ENCODE measurements around the gene SUN2.
A peak's percentile ranks its signal among the peaks of the same experiment; 100 is the strongest.

Gene SUN2

DNA sequence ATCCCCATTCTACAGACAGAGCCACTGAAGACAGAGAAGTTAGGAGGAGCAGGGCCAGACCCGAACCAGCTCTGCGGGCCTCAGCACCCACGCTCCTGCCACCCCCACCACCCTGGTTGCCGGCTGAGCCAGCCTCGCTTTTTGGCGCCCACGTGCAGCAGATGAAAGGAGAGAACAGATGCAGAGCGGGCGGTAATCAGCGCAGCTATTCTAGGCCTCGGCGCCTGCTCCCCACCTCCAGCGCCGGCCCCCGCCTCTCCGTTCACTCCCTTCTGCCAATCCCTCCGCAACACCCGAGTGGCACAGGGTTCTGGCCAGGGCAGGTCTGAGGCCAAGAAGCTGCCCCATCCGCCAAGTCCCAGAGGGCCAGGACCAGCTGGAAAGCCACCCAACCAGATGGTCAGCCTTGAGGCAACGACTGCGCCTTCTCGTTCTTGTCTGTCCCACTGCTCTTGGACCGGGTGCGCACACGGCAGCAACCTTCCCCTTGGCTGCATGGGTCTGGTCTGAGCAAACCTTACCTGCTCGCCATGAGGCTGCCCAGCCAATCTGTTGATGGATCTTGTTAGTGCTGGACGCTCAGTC, 21.4 kb upstream of the SUN2 start:
- DNase-seq: no peak

DNA sequence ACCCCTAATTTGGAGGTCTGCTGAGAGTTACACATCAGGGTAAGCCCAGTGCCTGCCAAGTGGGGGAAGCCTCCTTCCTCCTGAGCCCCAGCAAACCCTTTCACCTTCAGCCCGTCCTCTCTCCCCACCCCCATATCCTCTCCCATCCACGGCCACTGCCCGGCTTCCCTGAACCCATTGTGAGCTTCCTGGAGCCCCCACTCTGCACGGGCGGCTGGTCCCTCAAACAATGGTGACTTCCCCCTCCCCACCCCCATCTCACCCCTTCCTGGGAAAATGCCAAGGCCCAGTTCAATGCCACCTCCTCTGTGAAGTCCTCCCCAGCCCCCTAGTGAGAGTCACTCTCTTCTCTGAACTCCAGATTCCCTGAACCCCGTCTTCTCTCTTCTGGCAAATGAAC, 20.3 kb upstream of the SUN2 start:
- no peak for DNase-seq

DNA sequence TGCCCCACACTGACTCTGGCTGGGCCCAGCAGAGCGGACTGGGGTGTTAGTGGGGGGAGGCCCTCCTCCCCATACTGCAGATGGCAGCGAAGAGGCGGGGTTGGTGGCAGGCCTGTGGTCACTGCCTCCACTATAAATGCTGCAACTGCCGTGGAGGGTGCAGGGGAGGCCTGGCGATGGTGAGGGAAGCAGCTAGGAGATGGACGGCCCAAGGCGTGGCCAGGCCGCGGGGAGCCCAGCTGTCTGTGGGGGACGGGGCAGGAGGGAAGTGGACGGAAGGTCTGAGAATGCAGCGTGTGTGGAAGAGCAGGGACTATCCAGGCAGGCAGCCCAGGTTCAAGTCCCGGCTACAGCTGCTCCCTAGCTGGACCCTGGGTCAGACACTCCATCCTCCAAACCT, 19.9 kb upstream of the SUN2 start:
- no peak for DNase-seq

DNA sequence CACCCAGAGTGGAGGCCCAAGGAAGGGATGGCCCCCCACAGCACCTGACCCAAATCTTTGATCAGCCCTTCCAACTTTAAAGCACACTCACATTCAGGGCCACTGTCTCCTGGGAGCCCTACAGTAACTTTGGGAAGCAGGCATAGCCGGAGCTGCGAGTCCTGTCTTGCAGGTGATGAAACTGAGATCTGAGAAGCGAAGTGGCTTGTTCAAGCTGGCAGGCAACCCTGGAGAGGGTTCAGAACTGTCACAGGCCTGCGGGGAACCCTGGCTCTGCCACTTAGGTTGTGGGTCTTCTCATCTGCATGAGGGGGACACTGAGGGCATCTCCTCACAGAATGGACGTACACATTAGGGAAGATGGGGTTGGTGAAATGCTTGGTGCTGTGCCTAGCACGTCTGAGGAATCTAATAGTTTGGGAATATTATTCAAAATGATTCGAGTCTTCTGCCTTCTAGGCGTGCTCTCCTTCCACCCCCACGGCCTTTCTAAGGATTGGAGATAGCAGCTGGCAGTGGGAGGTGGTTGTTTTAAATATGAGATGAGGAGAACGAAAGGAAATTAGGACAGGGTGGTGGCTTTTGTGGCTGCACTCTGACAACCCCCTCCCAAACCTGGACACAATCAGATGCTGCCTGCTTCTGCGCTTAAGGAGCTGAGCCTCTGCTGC, 18.8 kb upstream of the SUN2 start:
- no peak for DNase-seq

DNA sequence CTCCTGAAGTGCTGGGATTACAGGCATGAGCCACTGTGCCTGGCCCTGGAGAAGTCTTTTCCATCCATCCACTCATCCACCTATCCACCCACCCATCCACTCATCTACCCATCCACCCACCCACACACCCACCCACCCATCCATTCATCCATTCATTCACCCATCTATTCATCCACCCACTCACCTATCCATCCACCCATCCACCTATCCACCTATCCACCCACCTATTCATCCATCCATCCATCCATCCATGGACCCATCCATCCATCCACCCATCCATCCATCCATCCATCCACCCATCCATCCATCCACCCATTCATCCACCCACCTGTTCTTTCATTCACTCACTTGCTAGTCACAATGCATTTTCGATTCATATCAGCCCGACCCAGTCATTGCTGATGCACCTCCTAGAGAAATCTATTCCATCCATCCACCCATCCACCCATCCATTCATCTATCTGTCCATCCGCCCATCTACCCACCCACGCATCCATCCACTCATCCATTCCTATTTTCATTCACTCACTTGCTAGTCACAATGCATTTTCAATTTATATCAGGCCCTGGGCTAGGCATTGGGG, 17.7 kb upstream of the SUN2 start:
- DNase-seq: no peak

DNA sequence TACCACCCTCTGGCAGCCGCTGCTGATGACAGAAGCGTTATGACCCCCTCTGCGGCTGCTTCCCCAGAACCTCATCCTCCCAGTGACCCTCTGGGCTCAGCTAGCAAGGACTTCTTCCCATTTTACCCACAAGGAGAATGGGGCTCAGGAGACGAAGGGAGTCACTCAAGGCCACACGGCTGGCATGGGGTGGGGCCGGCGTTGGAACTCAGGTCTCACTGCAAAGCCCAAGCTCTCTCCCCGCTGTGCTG, 16.8 kb upstream of the SUN2 start:
- no peak for DNase-seq

DNA sequence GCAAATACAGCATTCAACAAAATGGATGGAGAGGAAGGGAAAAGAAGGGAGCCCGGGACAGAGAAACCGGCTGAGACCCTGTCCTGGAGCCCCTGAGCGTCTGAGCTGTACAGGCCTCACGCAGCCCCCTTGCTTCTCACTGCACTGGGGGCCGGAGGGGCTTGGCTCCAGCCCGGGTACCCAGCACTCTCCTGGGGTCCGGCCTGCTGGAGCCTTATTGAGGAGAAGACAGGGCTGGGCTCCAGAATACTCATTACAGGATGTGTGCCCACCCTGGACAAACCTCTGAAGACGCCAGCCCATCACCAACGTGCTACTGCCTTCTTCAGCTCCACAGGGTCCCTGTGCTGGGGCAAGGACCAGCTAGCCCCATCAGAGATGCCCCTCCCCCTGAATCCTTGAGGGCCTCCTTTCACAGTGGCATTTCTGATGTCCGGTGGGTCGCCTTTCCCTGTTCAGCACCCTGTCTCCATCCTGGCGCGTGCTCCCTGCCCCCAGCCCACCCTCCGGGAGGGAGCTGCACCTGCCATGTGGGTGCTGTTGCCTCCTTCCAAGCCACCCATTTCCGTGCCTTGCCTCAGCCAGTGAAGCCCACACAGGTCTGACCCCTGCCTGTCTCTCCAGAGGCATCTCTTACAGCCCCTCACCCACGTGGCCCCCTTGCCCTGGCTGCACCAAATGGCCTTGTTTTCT, 14.6 kb upstream of the SUN2 start:
- no peak for DNase-seq

DNA sequence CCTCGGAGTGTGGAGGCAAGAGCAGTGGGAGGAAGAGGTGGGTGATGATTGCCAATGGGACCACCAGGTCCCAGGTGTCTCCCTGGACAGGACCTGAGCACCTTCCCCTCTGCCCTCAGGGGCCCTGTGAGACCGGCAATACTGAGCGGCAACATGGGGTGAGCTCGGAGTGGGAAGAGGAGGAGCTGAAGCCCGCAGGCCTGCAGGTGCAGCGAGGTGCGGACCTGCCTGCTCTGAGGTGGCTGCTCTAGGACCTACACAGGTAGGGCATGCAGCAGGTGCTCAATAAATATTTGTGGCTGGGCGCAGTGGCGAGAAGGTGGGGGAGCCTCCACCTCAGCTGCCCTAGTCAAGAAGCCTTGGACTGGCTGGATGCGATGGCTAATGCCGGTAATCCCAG, 12.2 kb upstream of the SUN2 start:
- DNase-seq: no peak

DNA sequence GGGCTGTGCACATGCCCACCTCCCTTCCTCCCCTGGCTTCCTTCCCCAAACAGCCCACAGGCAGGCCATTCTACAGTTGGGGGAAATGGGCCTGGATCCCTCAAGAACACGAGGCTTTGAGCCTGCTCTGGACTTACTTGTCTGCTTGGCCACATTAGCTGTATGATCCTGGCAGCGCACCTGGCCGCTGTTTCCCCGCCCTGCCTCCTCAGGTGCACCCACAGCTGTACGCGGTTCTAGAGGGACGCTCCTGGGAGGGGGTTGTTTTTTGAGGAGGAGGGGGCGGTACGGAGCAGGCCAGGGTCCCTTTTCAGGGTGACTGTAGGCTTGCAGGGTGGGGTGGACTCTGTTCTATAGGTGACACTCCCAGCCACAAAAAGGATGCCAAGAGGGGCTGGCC, 11.5 kb upstream of the SUN2 start:
- no peak for DNase-seq

DNA sequence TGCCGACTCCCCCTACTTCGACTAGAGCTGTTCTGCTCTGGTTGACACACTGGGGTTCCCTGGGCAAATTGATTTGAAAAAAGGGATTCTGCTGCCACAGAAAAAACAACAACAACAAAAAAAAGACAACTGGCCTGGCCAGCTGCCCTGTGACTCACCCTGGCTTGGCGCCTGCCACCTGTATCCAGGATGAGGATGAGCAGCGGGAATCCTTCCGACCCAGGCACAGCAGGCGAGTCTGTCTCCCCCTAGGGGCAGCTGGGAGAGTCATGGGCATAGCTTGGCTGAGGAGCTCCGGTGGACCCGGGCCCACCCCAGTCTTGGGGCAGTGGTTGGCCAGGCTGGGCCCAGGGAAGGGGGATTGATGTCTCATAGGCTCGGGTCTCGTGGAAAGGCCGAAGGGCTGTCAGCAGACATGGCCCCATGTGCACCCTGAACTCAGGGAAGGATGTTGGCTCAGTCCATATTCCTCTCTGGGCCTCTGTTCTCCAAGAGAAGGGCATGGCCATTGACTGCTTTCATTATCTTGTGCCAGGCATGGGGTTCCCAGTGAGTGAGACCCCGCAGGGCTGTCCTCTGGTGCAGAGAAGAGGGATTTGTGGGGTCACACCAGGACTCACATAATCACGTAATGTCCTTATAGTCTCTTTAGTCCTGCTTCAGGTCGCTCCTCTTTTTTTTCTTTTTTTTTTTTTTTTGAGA, 10.4 kb upstream of the SUN2 start:
- DNase-seq: peak in 1 of 2 donors; percentile 35

DNA sequence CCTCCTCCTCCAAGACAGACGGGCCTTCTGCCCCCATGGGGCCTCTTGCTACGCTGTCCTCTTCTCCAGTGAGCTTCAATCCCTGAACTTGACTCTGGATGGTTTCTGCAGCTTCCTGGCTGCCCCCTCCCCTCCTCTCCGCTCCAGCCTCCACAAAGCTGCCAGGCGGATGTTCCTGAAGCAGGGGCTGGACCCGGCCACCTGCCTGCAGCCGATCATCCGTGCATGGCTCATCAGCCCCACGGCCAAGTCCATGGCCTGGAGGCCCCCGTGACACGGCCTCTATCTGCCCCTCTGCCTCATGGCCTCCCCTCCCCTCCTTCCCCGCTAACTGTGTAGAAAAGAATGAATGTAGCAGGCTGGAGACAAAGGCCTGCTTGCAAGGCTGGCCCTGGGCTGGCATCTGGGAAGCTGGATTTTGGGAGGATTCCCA, 6.8 kb upstream of the SUN2 start:
- no peak for DNase-seq

DNA sequence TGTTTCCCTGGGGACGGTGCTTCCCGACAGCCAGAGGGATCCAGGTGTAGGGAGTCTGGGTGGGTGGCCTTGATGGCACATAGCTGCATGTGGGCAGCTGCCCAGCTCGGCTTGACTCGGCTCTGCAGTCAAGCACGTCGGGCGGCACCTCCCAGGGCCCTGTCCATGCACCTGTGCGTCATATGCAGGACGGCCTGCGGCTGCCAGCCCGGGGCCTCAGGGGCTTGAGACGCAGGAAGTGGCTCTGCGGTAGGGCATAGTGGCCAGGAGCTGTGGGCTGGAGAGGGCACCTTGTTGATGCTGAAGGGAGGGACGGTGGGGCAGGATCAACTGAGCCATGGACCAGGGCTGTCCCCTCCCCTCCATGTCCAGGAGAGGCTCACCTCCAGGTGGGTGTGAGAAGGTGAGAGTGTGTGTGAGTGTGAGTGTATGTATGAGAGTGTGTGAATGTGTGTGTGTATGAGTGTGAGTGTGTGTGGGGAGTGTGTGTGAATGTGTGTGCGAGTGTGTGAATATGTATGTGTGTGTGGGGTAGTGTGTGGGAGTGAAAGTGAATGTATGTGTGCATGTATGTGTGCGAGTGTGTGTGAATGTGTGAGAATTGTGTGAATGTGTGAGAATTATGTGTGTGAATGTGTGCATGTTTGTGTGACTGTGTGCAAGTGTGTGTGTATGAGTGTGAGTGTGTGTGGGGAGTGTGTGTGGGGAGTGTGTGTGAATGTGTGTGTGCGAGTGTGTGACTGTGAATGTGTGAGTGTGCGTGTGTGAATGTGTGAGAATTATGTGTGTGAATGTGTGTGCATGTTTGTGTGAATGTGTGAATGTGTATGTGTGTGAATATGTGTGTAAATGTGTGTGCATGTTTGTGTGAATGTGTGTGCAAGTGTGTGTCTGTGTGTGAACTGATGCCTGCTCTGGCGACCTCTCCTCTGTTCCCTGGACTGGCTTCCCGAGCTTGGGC, 5.7 kb upstream of the SUN2 start:
- DNase-seq: no peak

DNA sequence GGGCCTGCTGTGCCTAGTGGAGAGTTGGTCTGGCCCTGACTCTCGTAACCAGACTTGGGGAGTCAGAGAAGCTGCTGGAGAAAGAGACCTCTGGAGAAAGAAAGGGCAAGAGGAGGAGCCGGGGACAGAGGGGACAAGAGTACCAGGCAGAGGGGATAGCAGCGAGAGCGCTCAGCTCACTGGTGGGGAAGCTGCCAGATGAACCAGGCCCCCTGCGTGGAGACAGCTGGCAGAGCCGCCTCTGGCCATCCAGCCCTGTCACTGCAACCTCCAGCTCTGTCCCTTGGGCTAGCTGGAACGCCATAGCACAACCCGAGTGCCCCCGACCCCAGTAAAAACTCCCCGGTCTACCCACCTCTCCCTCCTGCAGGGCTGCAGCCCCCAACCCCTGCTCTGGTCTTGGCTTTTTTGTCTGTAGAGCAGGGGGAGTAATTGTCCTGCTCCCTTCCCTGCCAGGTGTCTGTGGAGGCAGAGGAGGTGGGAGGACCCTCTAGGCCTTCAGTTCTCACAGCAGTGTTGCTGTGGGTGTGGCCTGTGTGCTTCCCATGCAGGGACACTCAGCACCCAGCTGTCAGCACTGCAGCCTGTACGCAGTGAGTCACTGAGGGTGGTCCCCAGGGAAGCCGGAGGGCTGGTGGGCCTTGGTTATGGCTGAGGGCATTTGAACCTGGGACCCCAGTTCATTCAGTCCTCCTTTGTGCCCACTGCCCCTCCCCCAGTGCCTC, 4.8 kb upstream of the SUN2 start:
- no peak for DNase-seq

DNA sequence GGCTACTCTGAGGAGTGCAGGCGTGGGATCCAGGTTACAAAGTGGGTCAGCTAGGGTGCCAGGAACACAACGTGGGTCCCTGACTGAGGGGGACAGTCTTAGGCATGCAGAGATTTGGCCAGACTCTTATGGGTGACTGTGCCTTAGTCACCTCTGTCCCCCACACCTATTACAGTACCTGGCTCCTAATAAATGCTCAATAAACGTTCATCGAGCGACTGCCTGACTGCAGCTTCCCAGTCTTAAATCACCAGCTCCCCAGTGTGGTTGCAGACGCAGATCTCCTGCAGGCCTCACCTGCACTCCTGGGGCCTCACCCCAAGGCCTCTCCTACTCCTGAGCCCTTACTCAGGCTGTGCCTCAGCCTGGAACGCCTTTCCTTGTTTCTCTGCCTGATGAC, 3.2 kb upstream of the SUN2 start:
- DNase-seq: no peak

DNA sequence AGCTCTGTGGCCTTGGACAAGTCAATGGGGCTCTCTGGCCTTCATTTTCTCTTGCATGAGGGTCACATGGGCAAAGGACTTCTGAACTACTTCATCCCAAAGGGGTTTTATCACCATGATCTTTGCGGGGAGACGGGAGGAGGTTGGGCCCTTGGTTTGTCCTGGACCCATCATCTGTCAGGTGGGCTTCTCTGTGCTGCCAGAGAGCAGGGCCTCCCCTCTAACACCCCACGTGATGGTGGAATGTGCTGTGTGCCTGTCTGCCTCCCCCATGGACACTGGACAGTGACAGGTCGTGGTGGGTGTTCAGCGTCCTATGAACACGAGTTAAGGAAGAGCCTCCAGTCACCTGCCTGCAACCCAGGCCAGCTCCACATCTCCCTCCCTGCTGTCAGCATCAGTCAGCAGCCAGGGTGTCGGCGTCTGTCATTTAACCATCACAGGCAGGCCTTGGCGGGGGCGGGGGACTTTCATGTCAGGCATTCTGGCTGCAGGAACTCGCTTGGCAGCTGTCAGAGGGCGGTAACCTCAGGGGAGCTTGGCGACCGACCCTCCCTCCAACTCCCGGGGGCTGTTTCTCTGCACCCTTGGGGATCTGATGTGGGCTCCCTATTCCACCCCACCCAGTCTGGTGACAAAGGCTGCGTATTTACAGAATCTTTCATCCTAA, 2.6 kb upstream of the SUN2 start:
- DNase-seq: peak in 1 of 2 donors; percentile 40

DNA sequence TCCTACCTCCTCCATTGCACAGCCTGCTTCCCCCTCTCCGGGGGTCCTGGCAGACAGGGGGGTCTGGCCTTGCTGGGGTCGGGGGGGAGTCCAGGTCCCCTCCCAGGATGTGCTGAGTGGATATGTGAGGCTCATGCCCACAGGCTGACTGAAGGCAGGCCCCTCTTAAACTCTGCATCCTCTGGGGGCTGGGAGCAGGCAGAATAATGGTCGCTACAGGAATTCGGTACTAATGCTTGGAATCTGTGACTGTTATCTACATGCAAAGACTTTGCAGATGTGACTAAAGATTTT, 1.6 kb upstream of the SUN2 start:
- no peak for DNase-seq

DNA sequence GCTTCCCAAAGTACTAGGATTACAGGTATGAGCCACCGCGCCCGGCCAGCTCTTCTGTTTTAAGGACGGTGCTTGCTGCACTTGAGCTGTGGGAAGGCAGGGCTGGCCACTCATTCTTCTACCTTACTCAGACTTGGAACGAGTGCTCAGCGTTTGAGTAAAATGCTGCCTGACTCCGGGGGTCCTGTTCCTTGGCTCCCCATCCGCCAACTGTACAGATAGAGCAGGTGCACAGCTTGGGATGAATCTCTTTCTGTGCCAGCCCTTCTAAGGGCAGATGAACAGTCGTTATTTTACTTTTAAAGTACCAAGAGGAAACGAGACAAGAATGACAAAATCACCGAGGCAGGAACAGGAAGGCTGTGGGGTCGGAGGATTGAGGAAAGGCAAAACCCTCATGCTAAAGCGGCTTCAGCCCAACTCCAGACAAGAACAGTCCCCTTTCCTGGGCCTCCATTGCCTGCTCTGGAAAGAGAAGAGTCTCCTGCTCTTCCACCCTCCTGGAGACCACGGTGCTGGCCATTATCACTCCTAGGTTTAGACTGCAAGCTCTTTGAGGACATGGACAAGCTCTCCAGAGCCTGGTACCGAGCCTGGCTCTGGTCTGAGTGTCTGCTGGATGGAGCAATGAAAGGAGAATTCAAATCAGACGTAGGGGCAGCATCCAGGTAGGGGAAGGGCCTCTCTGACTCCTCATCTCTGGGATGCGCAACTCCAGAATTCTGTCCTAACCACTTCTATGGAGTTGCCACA, 1.1 kb upstream of the SUN2 start:
- peak; percentile 33 to 36 for DNase-seq

DNA sequence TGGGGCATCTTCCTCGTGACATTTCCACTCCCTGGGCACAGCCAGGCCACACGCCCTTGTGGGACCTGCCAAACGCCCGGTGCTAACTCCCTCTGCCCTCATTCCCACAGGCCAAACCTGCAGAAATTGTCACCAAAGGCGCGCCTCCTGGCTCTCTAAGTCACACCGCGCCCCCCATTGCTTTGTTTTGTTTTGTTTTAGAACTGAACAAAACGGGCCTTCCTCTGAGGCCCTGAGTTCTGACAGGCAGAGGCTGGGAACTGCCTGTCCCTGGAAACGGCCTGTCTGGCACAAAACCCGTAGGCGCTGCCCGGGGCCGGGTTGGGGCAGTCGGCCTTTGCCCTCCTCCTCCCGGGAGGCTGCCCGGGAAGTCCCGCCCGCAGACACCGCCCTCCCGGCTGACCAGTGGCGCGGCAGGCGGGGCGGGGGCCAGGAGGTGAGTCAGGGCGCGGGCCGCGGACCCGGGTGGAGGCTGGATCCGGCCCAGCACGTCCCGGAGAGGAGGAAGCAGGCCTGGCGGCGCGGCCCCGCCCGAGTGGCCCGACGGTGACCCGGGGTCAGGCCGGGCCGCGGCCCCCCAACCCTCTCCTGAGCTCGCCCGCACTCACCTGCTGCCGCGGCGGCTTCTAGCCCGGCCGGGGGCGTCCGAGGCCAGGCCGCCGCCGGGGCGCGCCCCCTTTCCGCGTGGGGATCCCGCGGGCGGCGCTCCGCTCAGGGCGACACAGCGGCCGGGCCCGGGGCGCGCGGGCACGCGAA, 465 bp downstream of the SUN2 start:
- peak; percentile 94 to 95 for DNase-seq

DNA sequence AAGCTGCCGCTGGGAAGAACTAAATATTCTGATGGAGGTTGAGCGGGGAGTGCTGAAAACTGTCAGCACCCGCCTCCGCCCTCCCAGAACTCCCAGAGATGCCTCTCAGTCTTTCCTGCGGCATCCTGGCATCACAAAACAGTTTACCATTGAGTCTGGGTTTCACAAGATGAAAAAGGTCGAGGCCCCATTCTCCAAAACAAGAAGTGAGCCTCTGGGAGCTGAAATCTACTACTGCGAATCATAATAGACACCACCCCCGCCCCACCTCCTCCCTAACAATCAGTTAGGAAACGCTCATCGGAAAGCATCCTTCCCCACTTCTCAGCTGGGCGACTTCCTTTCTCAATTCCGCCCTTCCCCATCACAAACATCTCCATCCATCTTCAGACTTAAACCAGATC, 1.0 kb downstream of the SUN2 start:
- peak; percentile 82 to 88 for DNase-seq

Measured in inflammatory macrophage treated with lipopolysaccharide for 1 hour (primary cell).